ENCODE results near the gene ZNF467. TPM values are rescaled to one million over a fixed set of nuclear protein-coding genes. Genes with fewer than 3 reads are reported as not detected.

The ZNF467 gene
- 6.0 TPM for polyA plus RNA-seq
- long read RNA-seq, donor 1, partial matches to known transcripts = 0 of 3 reads
- long read RNA-seq, donor 1, other reads (novel, unspliced or antisense) = 0 of 3 reads
- long read RNA-seq, donor 2, partial matches to known transcripts = 5 of 5 reads
- long read RNA-seq, donor 2, other reads (novel, unspliced or antisense) = 0 of 5 reads
- long read RNA-seq, donor 3 = 0 reads
- long read RNA-seq, donor 4 = 0 reads
- long read RNA-seq, donor 5, transcript ZNF467-201 (5 exons, 2,553 nt) = major isoform, 5 of 5 reads
- long read RNA-seq, donor 5, partial matches to known transcripts = 0 of 5 reads
- long read RNA-seq, donor 5, other reads (novel, unspliced or antisense) = 0 of 5 reads
- long read RNA-seq, donor 6, transcript ZNF467-201 (5 exons, 2,553 nt) = major isoform, 5 of 5 reads
- long read RNA-seq, donor 6, partial matches to known transcripts = 0 of 5 reads
- long read RNA-seq, donor 6, other reads (novel, unspliced or antisense) = 0 of 5 reads
- long read RNA-seq, donor 7, partial matches to known transcripts = 0 of 3 reads
- long read RNA-seq, donor 7, other reads (novel, unspliced or antisense) = 0 of 3 reads
- long read RNA-seq, donor 8, transcript ZNF467-201 (5 exons, 2,553 nt) = major isoform, 5 of 12 reads
- long read RNA-seq, donor 8, partial matches to known transcripts = 7 of 12 reads
- long read RNA-seq, donor 8, other reads (novel, unspliced or antisense) = 0 of 12 reads
- long read RNA-seq, donor 9 = 0 reads
- long read RNA-seq, donor 10, partial matches to known transcripts = 0 of 2 reads
- long read RNA-seq, donor 10, other reads (novel, unspliced or antisense) = 0 of 2 reads
- long read RNA-seq, donor 11 = 0 reads

GRCh38 chr7:149773446-149774236 is at the start of gene ZNF467:
Gene ZNF467, minus strand, starts transcription at chr7:149773588. Its CDS starts 2,556 bp downstream, at chr7:149771032.
- peaks cover 3% of the 10 kb centered on the region for H3K36me3 ChIP-seq (ENCODE audit: control insufficient read depth, insufficient read depth, low read length)
- peak within 1 kb of the TSS; percentile 38 for H3K27ac ChIP-seq (ENCODE audit: low read length)
- H3K4me1 ChIP-seq (ENCODE audit: control insufficient read depth, insufficient read depth, low read length) = peaks cover 6% of the 10 kb centered on the region
- H3K27me3 ChIP-seq (ENCODE audit: control insufficient read depth, insufficient read depth, low read length) = peaks cover 56% of the 10 kb centered on the region
- no CpG with 5 or more reads among the region's 57 CpGs for WGBS (ENCODE audit: insufficient coverage, low lambda C conversion rate)
- DNase-seq = peak in 1 of 2 donors; percentile 30
- peak within 1 kb of the TSS; percentile 62 for H3K4me3 ChIP-seq (ENCODE audit: low read length)
- H3K9me3 ChIP-seq (ENCODE audit: control insufficient read depth, low read depth, low read length) = peaks cover 7% of the 10 kb centered on the region

GRCh38 chr7:149822353-149822943 is 49.1 kb upstream of the ZNF467 start:
- WGBS (ENCODE audit: insufficient coverage, low lambda C conversion rate) = no CpG with 5 or more reads among the region's 22 CpGs
- DNase-seq = no peak
- no peaks in the 10 kb centered on the region for H3K27me3 ChIP-seq (ENCODE audit: control insufficient read depth, insufficient read depth, low read length)

GRCh38 chr7:149821191-149822148 is 48.1 kb upstream of the ZNF467 start:
- H3K27ac ChIP-seq (ENCODE audit: low read length) = no peak overlapping the region
- peaks cover 2% of the 10 kb centered on the region for H3K9me3 ChIP-seq (ENCODE audit: control insufficient read depth, low read depth, low read length)
- H3K4me3 ChIP-seq (ENCODE audit: low read length) = no peak overlapping the region
- no CpG with 5 or more reads among the region's 30 CpGs for WGBS (ENCODE audit: insufficient coverage, low lambda C conversion rate)
- no peaks in the 10 kb centered on the region for H3K27me3 ChIP-seq (ENCODE audit: control insufficient read depth, insufficient read depth, low read length)
- no peaks in the 10 kb centered on the region for H3K36me3 ChIP-seq (ENCODE audit: control insufficient read depth, insufficient read depth, low read length)
- DNase-seq = peak; percentile 26 to 56
- peaks cover 9% of the 10 kb centered on the region for H3K4me1 ChIP-seq (ENCODE audit: control insufficient read depth, insufficient read depth, low read length)

More at GRCh38 chr7:149822353-149822943, 49.1 kb upstream of the ZNF467 start:
- no peaks in the 10 kb centered on the region for H3K36me3 ChIP-seq (ENCODE audit: control insufficient read depth, insufficient read depth, low read length)
- no peak overlapping the region for H3K27ac ChIP-seq (ENCODE audit: low read length)
- peaks cover 2% of the 10 kb centered on the region for H3K9me3 ChIP-seq (ENCODE audit: control insufficient read depth, low read depth, low read length)
- no peak overlapping the region for H3K4me3 ChIP-seq (ENCODE audit: low read length)
- H3K4me1 ChIP-seq (ENCODE audit: control insufficient read depth, insufficient read depth, low read length) = peaks cover 9% of the 10 kb centered on the region

GRCh38 chr7:149820622-149821190 is 47.3 kb upstream of the ZNF467 start:
- no CpG with 5 or more reads among the region's 17 CpGs for WGBS (ENCODE audit: insufficient coverage, low lambda C conversion rate)
- DNase-seq = no peak
- no peak overlapping the region for H3K4me3 ChIP-seq (ENCODE audit: low read length)
- H3K4me1 ChIP-seq (ENCODE audit: control insufficient read depth, insufficient read depth, low read length) = peaks cover 9% of the 10 kb centered on the region
- no peaks in the 10 kb centered on the region for H3K27me3 ChIP-seq (ENCODE audit: control insufficient read depth, insufficient read depth, low read length)
- H3K9me3 ChIP-seq (ENCODE audit: control insufficient read depth, low read depth, low read length) = peaks cover 2% of the 10 kb centered on the region
- H3K27ac ChIP-seq (ENCODE audit: low read length) = no peak overlapping the region
- H3K36me3 ChIP-seq (ENCODE audit: control insufficient read depth, insufficient read depth, low read length) = no peaks in the 10 kb centered on the region

- Histone ChIP-seq H3K4me1 (ENCODE audit: control insufficient read depth, insufficient read depth, low read length) (peaks cover 9% of the 10 kb centered on the region), H3K9me3 (ENCODE audit: control insufficient read depth, low read depth, low read length) (peaks cover 2% of the 10 kb centered on the region), H3K4me3 (ENCODE audit: low read length) (no peak overlapping the region), H3K36me3 (ENCODE audit: control insufficient read depth, insufficient read depth, low read length) (no peaks in the 10 kb centered on the region), H3K27me3 (ENCODE audit: control insufficient read depth, insufficient read depth, low read length) (no peaks in the 10 kb centered on the region), H3K27ac (ENCODE audit: low read length) (no peak overlapping the region)
- no CpG with 5 or more reads among the region's 7 CpGs for WGBS (ENCODE audit: insufficient coverage, low lambda C conversion rate)
- no peak for DNase-seq
These were observed 46.6 kb upstream of the ZNF467 start for GRCh38 chr7:149819961-149820340.

GRCh38 chr7:149819141-149819960 is 46.0 kb upstream of the ZNF467 start:
- Histone ChIP-seq H3K9me3 (ENCODE audit: control insufficient read depth, low read depth, low read length) (peaks cover 2% of the 10 kb centered on the region), H3K27me3 (ENCODE audit: control insufficient read depth, insufficient read depth, low read length) (no peaks in the 10 kb centered on the region), H3K4me1 (ENCODE audit: control insufficient read depth, insufficient read depth, low read length) (peaks cover 9% of the 10 kb centered on the region), H3K4me3 (ENCODE audit: low read length) (no peak overlapping the region), H3K36me3 (ENCODE audit: control insufficient read depth, insufficient read depth, low read length) (no peaks in the 10 kb centered on the region), H3K27ac (ENCODE audit: low read length) (no peak overlapping the region)
- WGBS (ENCODE audit: insufficient coverage, low lambda C conversion rate) = no CpG with 5 or more reads among the region's 28 CpGs
- DNase-seq = no peak

- Histone ChIP-seq H3K27me3 (ENCODE audit: control insufficient read depth, insufficient read depth, low read length) (no peaks in the 10 kb centered on the region), H3K9me3 (ENCODE audit: control insufficient read depth, low read depth, low read length) (peaks cover 2% of the 10 kb centered on the region), H3K4me1 (ENCODE audit: control insufficient read depth, insufficient read depth, low read length) (peaks cover 9% of the 10 kb centered on the region), H3K27ac (ENCODE audit: low read length) (no peak overlapping the region), H3K36me3 (ENCODE audit: control insufficient read depth, insufficient read depth, low read length) (no peaks in the 10 kb centered on the region), H3K4me3 (ENCODE audit: low read length) (no peak overlapping the region)
- no peak for DNase-seq
- WGBS (ENCODE audit: insufficient coverage, low lambda C conversion rate) = no CpG with 5 or more reads among the region's 9 CpGs
These were observed 45.1 kb upstream of the ZNF467 start for GRCh38 chr7:149818536-149818840.

- DNase-seq = no peak
These were observed 44.6 kb upstream of the ZNF467 start for GRCh38 chr7:149817836-149818535.

More at GRCh38 chr7:149817836-149818535, 44.6 kb upstream of the ZNF467 start:
- Histone ChIP-seq H3K27ac (ENCODE audit: low read length) (no peak overlapping the region), H3K27me3 (ENCODE audit: control insufficient read depth, insufficient read depth, low read length) (no peaks in the 10 kb centered on the region), H3K4me1 (ENCODE audit: control insufficient read depth, insufficient read depth, low read length) (peaks cover 9% of the 10 kb centered on the region), H3K4me3 (ENCODE audit: low read length) (no peak overlapping the region), H3K36me3 (ENCODE audit: control insufficient read depth, insufficient read depth, low read length) (no peaks in the 10 kb centered on the region), H3K9me3 (ENCODE audit: control insufficient read depth, low read depth, low read length) (peaks cover 2% of the 10 kb centered on the region)
- WGBS (ENCODE audit: insufficient coverage, low lambda C conversion rate) = 60% methylated on average over 1 of the region's 23 CpGs
